OCI-LY3 (cell line): ENCODE measurements around the gene TEX35.

Experiments
- H2AFZ ChIP-seq: fragments of 200-600, 300-600 bp; shearing (Covaris generic); 2 replicates; pipeline ENCODE4 v1.6.0; 2014; ENCODE audit warnings: antibody characterized with exemption, low read depth, low read length
- H3K27ac ChIP-seq: fragments of 200-600, 300-600 bp; sonication (generic); 2 replicates; pipeline ENCODE4 v1.5.1; 2014; ENCODE audit warnings: mild to moderate bottlenecking, low read length, moderate library complexity, mixed read lengths
- H3K27me3 ChIP-seq: fragments of 200-600, 300-600 bp; sonication (generic); 2 replicates; pipeline ENCODE4 v1.6.1; 2014; ENCODE audit warnings: low read depth, low read length, mixed read lengths
- H3K36me3 ChIP-seq: fragments of 200-600, 300-600 bp; sonication (generic); replicated peaks from 2 replicates; pipeline ENCODE3; 2014; ENCODE audit warnings: low read depth, low read length, mixed read lengths
- H3K4me1 ChIP-seq: fragments of 300-600, 200-600 bp; sonication (generic); 2 replicates; pipeline ENCODE4 v1.6.1; 2014; ENCODE audit warnings: low read length, mixed read lengths
- H3K4me2 ChIP-seq: fragments of 200-600, 300-600 bp; sonication (generic); 2 replicates; pipeline ENCODE4 v1.6.1; 2014; ENCODE audit warnings: low read length, mixed read lengths
- H3K4me3 ChIP-seq: fragments of 300-600, 200-600 bp; sonication (generic); 2 replicates; pipeline ENCODE4 v1.5.1; 2014; ENCODE audit warnings: antibody characterized with exemption, mild to moderate bottlenecking, low read length, moderate library complexity
- H3K79me2 ChIP-seq: fragments of 300-600, 200-600 bp; shearing (Covaris generic); 2 replicates; pipeline ENCODE4 v1.6.1; 2014; ENCODE audit warnings: mild to moderate bottlenecking, low read length, mixed read lengths
- H3K9ac ChIP-seq: fragments of 300-600, 200-600 bp; shearing (Covaris generic); 2 replicates; pipeline ENCODE4 v1.6.0; 2014; ENCODE audit warnings: mild to moderate bottlenecking, low read length, moderate library complexity
- H3K9me3 ChIP-seq: fragments of 200-600, 300-600 bp; shearing (Covaris generic); 2 replicates; pipeline ENCODE4 v1.6.1; 2014; ENCODE audit warnings: low read length, mixed read lengths; ENCODE audit not compliant: insufficient read depth
- H4K20me1 ChIP-seq: fragments of 200-600, 300-600 bp; sonication (generic); 2 replicates; pipeline ENCODE4 v1.6.1; 2016; ENCODE audit warnings: low read length, mixed read lengths; ENCODE audit not compliant: insufficient read depth
- EZH2phosphoT487 ChIP-seq: fragments of 200-600 bp; shearing (Covaris generic); IDR thresholded peaks from 2 replicates; pipeline ENCODE4 v1.6.1; 2018; ENCODE audit warnings: antibody characterized with exemption, mixed run types, low read depth
- TF ChIP-seq, protein P1 (sequence below): fragments of 200-600, 300-600 bp; sonication (generic); IDR thresholded peaks from 2 replicates; pipeline ENCODE4 v1.5.1; 2014; ENCODE audit warnings: antibody characterized with exemption, low read length, low read depth

Gene TEX35

DNA sequence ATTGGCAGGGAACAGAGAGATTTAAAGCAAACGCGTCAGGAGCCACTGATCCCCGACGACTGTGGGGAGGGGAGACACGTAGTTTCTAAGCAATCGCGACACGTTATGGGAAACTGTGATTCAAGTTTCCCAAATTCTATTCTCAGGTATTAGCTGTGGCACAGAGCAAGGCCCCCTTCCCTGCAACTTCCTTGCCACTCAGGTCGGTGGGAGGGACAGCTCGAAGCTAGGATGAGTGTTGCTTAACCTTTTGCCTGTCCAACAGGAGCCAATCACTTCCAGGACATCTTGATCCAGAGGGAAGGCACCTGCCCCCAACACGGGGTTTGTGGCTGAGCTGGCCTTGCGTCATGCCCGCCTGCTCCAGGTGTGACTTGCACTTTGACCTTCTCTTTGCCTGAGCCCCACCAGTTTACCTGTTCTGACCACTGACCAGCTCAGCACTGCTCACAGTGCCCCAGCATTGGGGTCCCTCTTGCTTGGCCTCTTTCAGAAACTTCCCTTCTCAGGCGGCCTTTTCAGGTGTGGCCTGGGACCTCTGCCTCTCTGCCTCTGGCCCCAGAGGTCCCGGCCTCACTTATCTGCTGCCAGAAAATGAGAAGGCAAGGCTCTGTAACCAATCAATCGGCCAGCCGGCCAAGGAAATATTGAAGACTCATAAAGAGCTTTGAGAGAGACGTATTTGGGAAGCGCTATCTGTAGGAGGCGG lies 24.6 kb downstream of the TEX35 start:
- Histone ChIP-seq H3K4me2 (no peak overlapping the region), H3K27ac (no peak overlapping the region)

GRCh38 chr1:178538192-178538916 lies 25.4 kb downstream of the TEX35 start:
- Histone ChIP-seq H3K27me3 (no peaks in the 10 kb centered on the region), H3K27ac (no peak overlapping the region), H3K9ac (no peak overlapping the region), H3K4me2 (no peak overlapping the region), H3K4me1 (peaks cover 7% of the 10 kb centered on the region), H3K79me2 (no peaks in the 10 kb centered on the region), H3K9me3 (no peaks in the 10 kb centered on the region), H3K36me3 (no peaks in the 10 kb centered on the region), H3K4me3 (no peak overlapping the region), H2AFZ (no peak overlapping the region), H4K20me1 (no peaks in the 10 kb centered on the region)
- TF ChIP-seq EZH2phosphoT487, result no peak
- TF ChIP-seq, protein P1, sequence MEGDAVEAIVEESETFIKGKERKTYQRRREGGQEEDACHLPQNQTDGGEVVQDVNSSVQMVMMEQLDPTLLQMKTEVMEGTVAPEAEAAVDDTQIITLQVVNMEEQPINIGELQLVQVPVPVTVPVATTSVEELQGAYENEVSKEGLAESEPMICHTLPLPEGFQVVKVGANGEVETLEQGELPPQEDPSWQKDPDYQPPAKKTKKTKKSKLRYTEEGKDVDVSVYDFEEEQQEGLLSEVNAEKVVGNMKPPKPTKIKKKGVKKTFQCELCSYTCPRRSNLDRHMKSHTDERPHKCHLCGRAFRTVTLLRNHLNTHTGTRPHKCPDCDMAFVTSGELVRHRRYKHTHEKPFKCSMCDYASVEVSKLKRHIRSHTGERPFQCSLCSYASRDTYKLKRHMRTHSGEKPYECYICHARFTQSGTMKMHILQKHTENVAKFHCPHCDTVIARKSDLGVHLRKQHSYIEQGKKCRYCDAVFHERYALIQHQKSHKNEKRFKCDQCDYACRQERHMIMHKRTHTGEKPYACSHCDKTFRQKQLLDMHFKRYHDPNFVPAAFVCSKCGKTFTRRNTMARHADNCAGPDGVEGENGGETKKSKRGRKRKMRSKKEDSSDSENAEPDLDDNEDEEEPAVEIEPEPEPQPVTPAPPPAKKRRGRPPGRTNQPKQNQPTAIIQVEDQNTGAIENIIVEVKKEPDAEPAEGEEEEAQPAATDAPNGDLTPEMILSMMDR, result no peak

More for the DNA sequence above, 24.6 kb downstream of the TEX35 start:
- Histone ChIP-seq H4K20me1 (no peaks in the 10 kb centered on the region), H3K9me3 (no peaks in the 10 kb centered on the region), H3K27me3 (no peaks in the 10 kb centered on the region), H3K9ac (no peak overlapping the region), H3K4me3 (no peak overlapping the region), H2AFZ (no peak overlapping the region), H3K4me1 (peaks cover 6% of the 10 kb centered on the region), H3K36me3 (no peaks in the 10 kb centered on the region), H3K79me2 (no peaks in the 10 kb centered on the region)
- TF ChIP-seq EZH2phosphoT487, result no peak
- TF ChIP-seq, protein P1, result no peak

- no peaks in the 10 kb centered on the region for H3K27me3 ChIP-seq
- no peak overlapping the region for H3K9ac ChIP-seq
- peaks cover 10% of the 10 kb centered on the region for H3K4me1 ChIP-seq
- no peak for TF ChIP-seq EZH2phosphoT487
- TF ChIP-seq, protein P1, result no peak
- no peak overlapping the region for H2AFZ ChIP-seq
- H3K4me3 ChIP-seq, result no peak overlapping the region
- no peak overlapping the region for H3K4me2 ChIP-seq
- no peaks in the 10 kb centered on the region for H3K9me3 ChIP-seq
- no peaks in the 10 kb centered on the region for H3K36me3 ChIP-seq
- H4K20me1 ChIP-seq, result no peaks in the 10 kb centered on the region
- no peak overlapping the region for H3K27ac ChIP-seq
- H3K79me2 ChIP-seq, result no peaks in the 10 kb centered on the region
Observed at GRCh38 chr1:178539291-178539690, 26.4 kb downstream of the TEX35 start.

DNA sequence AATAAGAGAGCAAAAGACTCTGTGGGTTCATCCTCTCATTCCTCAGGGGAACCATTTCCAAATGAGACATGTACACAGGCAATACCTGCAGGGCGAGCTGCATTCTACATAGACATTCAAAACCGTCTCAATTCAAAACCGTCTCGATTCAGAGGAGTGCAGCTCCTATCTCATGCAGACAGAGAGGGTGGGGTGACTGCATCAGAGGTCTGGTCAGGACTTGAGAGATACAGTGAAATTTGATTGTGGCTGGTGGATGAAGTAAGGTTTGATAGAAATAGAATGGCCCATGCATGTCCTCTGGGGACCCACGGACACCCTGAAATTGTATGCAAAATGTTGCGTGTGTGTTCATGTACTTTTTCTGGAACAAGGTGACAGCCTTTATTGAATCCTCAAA lies 27.3 kb downstream of the TEX35 start:
- Histone ChIP-seq H3K9me3 (no peaks in the 10 kb centered on the region), H3K27ac (no peak overlapping the region), H3K79me2 (no peaks in the 10 kb centered on the region), H4K20me1 (no peaks in the 10 kb centered on the region), H3K36me3 (no peaks in the 10 kb centered on the region), H3K27me3 (no peaks in the 10 kb centered on the region), H3K9ac (no peak overlapping the region), H3K4me3 (no peak overlapping the region), H2AFZ (no peak overlapping the region), H3K4me2 (no peak overlapping the region), H3K4me1 (peaks cover 19% of the 10 kb centered on the region)
- TF ChIP-seq, protein P1, result no peak
- TF ChIP-seq EZH2phosphoT487, result no peak
